Uterus (tissue), 2 donors: Measurements from ENCODE around the gene MRGPRD.

Experiments
- POLR2A ChIP-seq, 2 donors: fragments of 450-650 bp; IDR thresholded peaks; one replicate each; pipeline ENCODE4 v1.6.1; 2016; ENCODE audit warnings: antibody characterized with exemption in 2 of 2, mild to moderate bottlenecking in 1 of 2, moderate library complexity in 1 of 2
- TF ChIP-seq, protein P1 (sequence below), 4 experiments: fragments of 200-600 bp in 2 of 4; fragments of 450-650 bp in 2 of 4; sonication (generic) in 2 of 4; IDR thresholded peaks; one replicate each; pipeline ENCODE4 v1.5.1; 2016 to 2019; ENCODE audit warnings: antibody characterized with exemption in 4 of 4, mild to moderate bottlenecking in 2 of 4, moderate library complexity in 1 of 4

- TF ChIP-seq, protein P1, sequence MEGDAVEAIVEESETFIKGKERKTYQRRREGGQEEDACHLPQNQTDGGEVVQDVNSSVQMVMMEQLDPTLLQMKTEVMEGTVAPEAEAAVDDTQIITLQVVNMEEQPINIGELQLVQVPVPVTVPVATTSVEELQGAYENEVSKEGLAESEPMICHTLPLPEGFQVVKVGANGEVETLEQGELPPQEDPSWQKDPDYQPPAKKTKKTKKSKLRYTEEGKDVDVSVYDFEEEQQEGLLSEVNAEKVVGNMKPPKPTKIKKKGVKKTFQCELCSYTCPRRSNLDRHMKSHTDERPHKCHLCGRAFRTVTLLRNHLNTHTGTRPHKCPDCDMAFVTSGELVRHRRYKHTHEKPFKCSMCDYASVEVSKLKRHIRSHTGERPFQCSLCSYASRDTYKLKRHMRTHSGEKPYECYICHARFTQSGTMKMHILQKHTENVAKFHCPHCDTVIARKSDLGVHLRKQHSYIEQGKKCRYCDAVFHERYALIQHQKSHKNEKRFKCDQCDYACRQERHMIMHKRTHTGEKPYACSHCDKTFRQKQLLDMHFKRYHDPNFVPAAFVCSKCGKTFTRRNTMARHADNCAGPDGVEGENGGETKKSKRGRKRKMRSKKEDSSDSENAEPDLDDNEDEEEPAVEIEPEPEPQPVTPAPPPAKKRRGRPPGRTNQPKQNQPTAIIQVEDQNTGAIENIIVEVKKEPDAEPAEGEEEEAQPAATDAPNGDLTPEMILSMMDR (IDR thresholded peaks at IDR 0.05): no peak
- no peak for TF ChIP-seq POLR2A (IDR thresholded peaks at IDR 0.05)
Measured at GRCh38 chr11:68938088-68938487, 42.7 kb downstream of the MRGPRD start.
